ENCODE data around the gene TCERG1L. TPM values are rescaled to one million over a fixed set of nuclear protein-coding genes. Genes with fewer than 3 reads are reported as not detected.

The TCERG1L gene
- total and polyA plus RNA-seq, 4 donors: 0.02 to 0.09 (median 0.08) TPM; not detected in 1

- 76 to 84% methylated on average over 9 of the region's 9 CpGs for WGBS, 2 donors
- Histone ChIP-seq H3K9me3 (ENCODE audit: control insufficient read depth in 4 of 4, insufficient read depth in 3 of 4, low read length in 3 of 4) (peaks cover 0 to 2% (median 0%) of the 10 kb centered on the region in 4 donors), H3K4me3 (no peak overlapping the region), H3K27me3 (ENCODE audit: control insufficient read depth in 3 of 3, insufficient read depth in 3 of 3, low read length in 2 of 3) (peaks cover 0 to 2% (median 0%) of the 10 kb centered on the region in 3 donors), H3K36me3 (ENCODE audit: control insufficient read depth in 4 of 4, insufficient read depth in 4 of 4, low read length in 4 of 4) (no peaks in the 10 kb centered on the region), H3K27ac (ENCODE audit: low read depth in 1 of 2, low read length in 1 of 2) (no peak overlapping the region), H3K4me1 (ENCODE audit: control insufficient read depth in 5 of 5, insufficient read depth in 5 of 5, low read length in 5 of 5) (no peaks in the 10 kb centered on the region), H3K9ac (ENCODE audit: insufficient read depth in 1 of 2, low read length in 2 of 2) (no peak overlapping the region)
- TF ChIP-seq CTCF (IDR thresholded peaks at IDR 0.05; ENCODE audit: control extremely low read depth, extremely low read depth): no peak
- ATAC-seq (ENCODE audit: insufficient read depth, low FRiP score): no peak
- no peak for DNase-seq
Measured at GRCh38 chr10:131282961-131283360, 28.6 kb downstream of the TCERG1L start.

DNA sequence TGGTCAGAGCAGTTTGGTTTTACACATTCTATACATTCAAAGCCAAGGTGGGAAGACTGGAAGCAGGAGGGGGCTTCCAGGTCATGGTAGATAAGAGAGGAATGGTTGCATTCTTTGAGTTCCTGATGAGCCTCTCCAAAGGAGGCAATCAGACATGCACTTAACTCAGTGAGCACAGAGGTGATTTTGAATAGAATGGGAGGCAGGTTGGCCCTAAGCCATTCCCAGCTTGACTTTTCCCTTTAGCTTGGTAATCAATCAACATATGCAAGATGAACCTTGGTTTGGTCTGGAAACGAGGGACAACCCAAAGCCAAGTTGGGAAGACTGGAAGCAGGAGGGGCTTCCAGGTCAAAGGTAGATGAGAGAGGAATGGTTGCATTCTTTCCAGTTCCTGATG, 31.4 kb downstream of the TCERG1L start:
- 18 to 28% methylated on average over 1 of the region's 1 CpG for WGBS, 2 donors
- TF ChIP-seq CTCF (IDR thresholded peaks at IDR 0.05; ENCODE audit: control extremely low read depth, extremely low read depth): no peak

GRCh38 chr10:131279516-131279915, 32.0 kb downstream of the TCERG1L start:
- no peak overlapping the region for H3K4me3 ChIP-seq
- ATAC-seq (ENCODE audit: insufficient read depth, low FRiP score) (no peak), DNase-seq (no peak)
- no peak overlapping the region for H3K27ac ChIP-seq (ENCODE audit: low read depth in 1 of 2, low read length in 1 of 2)
- no peaks in the 10 kb centered on the region for H3K36me3 ChIP-seq (ENCODE audit: control insufficient read depth in 4 of 4, insufficient read depth in 4 of 4, low read length in 4 of 4)
- H3K27me3 ChIP-seq (ENCODE audit: control insufficient read depth in 3 of 3, insufficient read depth in 3 of 3, low read length in 2 of 3): peaks cover 0 to 5% (median 0%) of the 10 kb centered on the region in 3 donors
- no peaks in the 10 kb centered on the region for H3K4me1 ChIP-seq (ENCODE audit: control insufficient read depth in 5 of 5, insufficient read depth in 5 of 5, low read length in 5 of 5)
- no peak overlapping the region for H3K9ac ChIP-seq (ENCODE audit: insufficient read depth in 1 of 2, low read length in 2 of 2)
- H3K9me3 ChIP-seq (ENCODE audit: control insufficient read depth in 4 of 4, insufficient read depth in 3 of 4, low read length in 3 of 4): peaks cover 0 to 2% (median 0%) of the 10 kb centered on the region in 4 donors
- WGBS, 2 donors: 81% methylated on average over 9 of the region's 9 CpGs
- no peak for TF ChIP-seq CTCF (IDR thresholded peaks at IDR 0.05; ENCODE audit: control extremely low read depth, extremely low read depth)

More for the DNA sequence above, 31.4 kb downstream of the TCERG1L start:
- no peaks in the 10 kb centered on the region for H3K4me1 ChIP-seq (ENCODE audit: control insufficient read depth in 5 of 5, insufficient read depth in 5 of 5, low read length in 5 of 5)
- H3K27me3 ChIP-seq (ENCODE audit: control insufficient read depth in 3 of 3, insufficient read depth in 3 of 3, low read length in 2 of 3): peaks cover 0 to 5% (median 0%) of the 10 kb centered on the region in 3 donors
- no peak overlapping the region for H3K9ac ChIP-seq (ENCODE audit: insufficient read depth in 1 of 2, low read length in 2 of 2)
- H3K4me3 ChIP-seq: no peak overlapping the region
- no peaks in the 10 kb centered on the region for H3K36me3 ChIP-seq (ENCODE audit: control insufficient read depth in 4 of 4, insufficient read depth in 4 of 4, low read length in 4 of 4)
- DNase-seq: no peak
- no peak for ATAC-seq (ENCODE audit: insufficient read depth, low FRiP score)
- peaks cover 0 to 2% (median 0%) of the 10 kb centered on the region in 4 donors for H3K9me3 ChIP-seq (ENCODE audit: control insufficient read depth in 4 of 4, insufficient read depth in 3 of 4, low read length in 3 of 4)
- H3K27ac ChIP-seq (ENCODE audit: low read depth in 1 of 2, low read length in 1 of 2): no peak overlapping the region

GRCh38 chr10:131277969-131278368, 33.6 kb downstream of the TCERG1L start:
- no peak overlapping the region for H3K27ac ChIP-seq (ENCODE audit: low read depth in 1 of 2, low read length in 1 of 2)
- TF ChIP-seq CTCF (IDR thresholded peaks at IDR 0.05; ENCODE audit: control extremely low read depth, extremely low read depth): no peak
- 83 to 88% methylated on average over 12 of the region's 12 CpGs for whole genome bisulfite sequencing, 2 donors

More at GRCh38 chr10:131277969-131278368, 33.6 kb downstream of the TCERG1L start:
- H3K36me3 ChIP-seq (ENCODE audit: control insufficient read depth in 4 of 4, insufficient read depth in 4 of 4, low read length in 4 of 4): no peaks in the 10 kb centered on the region
- peaks cover 0 to 2% (median 0%) of the 10 kb centered on the region in 4 donors for H3K9me3 ChIP-seq (ENCODE audit: control insufficient read depth in 4 of 4, insufficient read depth in 3 of 4, low read length in 3 of 4)
- H3K27me3 ChIP-seq (ENCODE audit: control insufficient read depth in 3 of 3, insufficient read depth in 3 of 3, low read length in 2 of 3): peaks cover 0 to 5% (median 0%) of the 10 kb centered on the region in 3 donors
- ATAC-seq (ENCODE audit: insufficient read depth, low FRiP score): no peak
- H3K4me1 ChIP-seq (ENCODE audit: control insufficient read depth in 5 of 5, insufficient read depth in 5 of 5, low read length in 5 of 5): no peaks in the 10 kb centered on the region
- DNase-seq: no peak
- H3K9ac ChIP-seq (ENCODE audit: insufficient read depth in 1 of 2, low read length in 2 of 2): no peak overlapping the region
- no peak overlapping the region for H3K4me3 ChIP-seq

Measured in lung (tissue), 12 donors.